Measurements from ENCODE around the gene MSL2. TPM values are rescaled to one million over a fixed set of nuclear protein-coding genes. Genes with fewer than 3 reads are reported as not detected.

Gene MSL2
- total RNA-seq, 1 experiment from 2014 or later = 13.1 TPM

Other genes starting within 250 kb of the MSL2 start
- 2.8 and 2.9 TPM in 2 replicates for gene PPP2R3A, start 230.6 kb downstream of the MSL2 start, total RNA-seq (2014; rRNA removed; shearing (Covaris generic))
- 91.1 and 106 TPM in 2 replicates for gene PCCB, start 54.0 kb upstream of the MSL2 start, total RNA-seq (2014; rRNA removed; shearing (Covaris generic))